H1 (cell line): ENCODE data around the gene ACE. TPM values are rescaled to one million over a fixed set of nuclear protein-coding genes. Genes with fewer than 3 reads are reported as not detected.

ENCODE experiments used
- CTCF ChIA-PET: fragments of 300-600 bp; sonication (Branson Sonifier 250); formaldehyde crosslinking; loops from one replicate; lab custom pipeline; 2021; ENCODE audit not compliant: partially characterized antibody; lab: Charles Lee
- POLR2A ChIA-PET: fragments of 300-600 bp; sonication (Branson Sonifier 250); formaldehyde crosslinking; loops from one replicate; lab custom pipeline; 2021; ENCODE audit warnings: inconsistent platforms; ENCODE audit not compliant: partially characterized antibody; lab: Charles Lee
- DNase-seq, 2 experiments: peaks; one replicate each; pipeline versions ENCODE4 v3.0.0 to v3.0.0-alpha.2; 2010 to 2022; ENCODE audit warnings: low spot score in 2 of 2, low read depth in 1 of 2, mixed read lengths in 1 of 2
- FAIRE-seq: peaks from 2 replicates; lab custom pipeline; 2011; peaks lifted over from hg19 to GRCh38; lab: Jason Lieb, UNC
- H2AFZ ChIP-seq: 2 replicates; pipeline ENCODE4 v1.8.1; 2012; ENCODE audit warnings: low read length, inconsistent platforms
- H2AK5ac ChIP-seq: 2 replicates; pipeline ENCODE4 v1.6.1; 2013; ENCODE audit warnings: low read depth, low read length
- H2BK120ac ChIP-seq: replicated peaks from 2 replicates; pipeline ENCODE3; 2013; ENCODE audit warnings: low read depth, low read length, inconsistent platforms
- H2BK12ac ChIP-seq: 2 replicates; pipeline ENCODE4 v1.6.1; 2013; ENCODE audit warnings: low read depth, low read length
- H2BK15ac ChIP-seq: 2 replicates; pipeline ENCODE4 v1.6.1; 2013; ENCODE audit warnings: low read length
- H2BK20ac ChIP-seq: 2 replicates; pipeline ENCODE4 v1.6.1; 2013; ENCODE audit warnings: low read length
- H2BK5ac ChIP-seq: 2 replicates; pipeline ENCODE4 v1.6.1; 2013; ENCODE audit warnings: low read depth, low read length
- H3K14ac ChIP-seq: 2 replicates; pipeline ENCODE4 v1.6.1; 2013; ENCODE audit warnings: inconsistent platforms; ENCODE audit not compliant: insufficient read length
- H3K18ac ChIP-seq: 2 replicates; pipeline ENCODE4 v1.6.1; 2013; ENCODE audit warnings: low read length; ENCODE audit errors: extremely low read depth
- H3K23ac ChIP-seq: 2 replicates; pipeline ENCODE4 v1.6.1; 2013; ENCODE audit warnings: inconsistent platforms; ENCODE audit not compliant: insufficient read length
- H3K23me2 ChIP-seq: 2 replicates; pipeline ENCODE4 v1.6.1; 2013; ENCODE audit warnings: low read depth, low read length
- H3K27ac ChIP-seq: 2 replicates; pipeline ENCODE4 v1.6.1; 2011; ENCODE audit warnings: low read depth, low read length, inconsistent platforms
- H3K27me3 ChIP-seq, 4 experiments: replicated peaks in 1 of 4; 1 replicate in 1 of 4; 2 replicates in 3 of 4; pipeline versions ENCODE4 v1.6.1 to v1.8.1; 2011 to 2013; ENCODE audit warnings: low read length in 3 of 4, mild to moderate bottlenecking in 3 of 4, inconsistent platforms in 2 of 4, mixed read lengths in 2 of 4, moderate library complexity in 1 of 4; ENCODE audit not compliant: control insufficient read depth in 3 of 4, insufficient read depth in 3 of 4; ENCODE audit errors: extremely low read depth in 1 of 4
- H3K36me3 ChIP-seq, 4 experiments: 2 replicates each; pipeline versions ENCODE4 v1.6.1 to v1.8.1; 2011 to 2013; ENCODE audit warnings: mild to moderate bottlenecking in 4 of 4, low read length in 3 of 4, moderate library complexity in 2 of 4, control low read depth in 1 of 4, inconsistent platforms in 1 of 4; ENCODE audit not compliant: insufficient read depth in 4 of 4, control insufficient read depth in 2 of 4
- H3K4ac ChIP-seq: replicated peaks from 2 replicates; pipeline ENCODE3; 2013; ENCODE audit warnings: low read length, low read depth, mixed read lengths, inconsistent platforms; ENCODE audit not compliant: insufficient read length
- H3K4me1 ChIP-seq, 4 experiments: replicated peaks in 1 of 4; 1 replicate in 1 of 4; 2 replicates in 3 of 4; pipeline versions ENCODE4 v1.6.1 to v1.8.1; 2011 to 2013; ENCODE audit warnings: low read length in 3 of 4, inconsistent platforms in 2 of 4, mixed read lengths in 1 of 4; ENCODE audit not compliant: insufficient read depth in 4 of 4, control insufficient read depth in 3 of 4
- H3K4me2 ChIP-seq, 2 experiments: 2 replicates each; pipeline versions ENCODE4 v1.6.1 to v1.8.1; 2011 to 2013; ENCODE audit warnings: low read depth in 2 of 2, low read length in 2 of 2, control low read depth in 1 of 2, inconsistent platforms in 1 of 2, mild to moderate bottlenecking in 1 of 2; ENCODE audit not compliant: insufficient read depth in 1 of 2
- H3K4me3 ChIP-seq, 4 experiments: fragments of 200-600, 300-600 bp in 1 of 4; sonication (generic), shearing (Covaris generic), sonication (Bioruptor Twin) in 1 of 4; 2 replicates each; pipeline versions ENCODE4 v1.5.1 to v1.8.1; 2011 to 2016; ENCODE audit warnings: low read length in 4 of 4, low read depth in 3 of 4, control low read depth in 2 of 4, inconsistent platforms in 2 of 4, mild to moderate bottlenecking in 2 of 4, mixed read lengths in 1 of 4, moderate library complexity in 1 of 4; ENCODE audit not compliant: insufficient read depth in 2 of 4; ENCODE audit errors: extremely low read depth in 1 of 4
- H3K56ac ChIP-seq: replicated peaks from 2 replicates; pipeline ENCODE3; 2013; ENCODE audit warnings: low read depth, mild to moderate bottlenecking, mixed read lengths, low read length, inconsistent platforms; ENCODE audit not compliant: insufficient read length
- H3K79me1 ChIP-seq: 2 replicates; pipeline ENCODE4 v1.6.1; 2013; ENCODE audit warnings: low read depth, low read length, control low read depth
- H3K79me2 ChIP-seq, 2 experiments: 2 replicates each; pipeline versions ENCODE4 v1.6.1 to v1.8.1; 2012 to 2013; ENCODE audit warnings: low read length in 2 of 2, mild to moderate bottlenecking in 2 of 2, inconsistent platforms in 1 of 2; ENCODE audit not compliant: insufficient read depth in 2 of 2, control insufficient read depth in 1 of 2
- H3K9ac ChIP-seq, 4 experiments: replicated peaks in 1 of 4; 1 replicate in 1 of 4; 2 replicates in 3 of 4; pipeline versions ENCODE4 v1.6.1 to v1.8.1; 2011 to 2013; ENCODE audit warnings: low read depth in 3 of 4, low read length in 3 of 4, control low read depth in 2 of 4, mild to moderate bottlenecking in 2 of 4, moderate library complexity in 2 of 4, inconsistent platforms in 1 of 4; ENCODE audit errors: extremely low read depth in 1 of 4
- H3K9me3 ChIP-seq, 2 experiments: 2 replicates each; pipeline versions ENCODE4 v1.6.1 to v1.8.1; 2012 to 2013; ENCODE audit warnings: mild to moderate bottlenecking in 2 of 2, moderate library complexity in 2 of 2, control low read depth in 1 of 2, inconsistent platforms in 1 of 2, low read depth in 1 of 2, low read length in 1 of 2, mixed read lengths in 1 of 2; ENCODE audit not compliant: insufficient read depth in 2 of 2
- H4K20me1 ChIP-seq, 2 experiments: replicated peaks in 1 of 2; 2 replicates each; pipeline versions ENCODE3 to v1.8.1; 2011 to 2013; ENCODE audit warnings: inconsistent platforms in 2 of 2, low read length in 2 of 2, mild to moderate bottlenecking in 1 of 2; ENCODE audit not compliant: insufficient read depth in 2 of 2, control insufficient read depth in 1 of 2
- H4K5ac ChIP-seq: 2 replicates; pipeline ENCODE4 v1.6.1; 2013; ENCODE audit warnings: low read length, low read depth, mixed read lengths, inconsistent platforms; ENCODE audit not compliant: insufficient read length
- H4K8ac ChIP-seq: 2 replicates; pipeline ENCODE4 v1.8.0; 2013; ENCODE audit warnings: mild to moderate bottlenecking, moderate library complexity, low read length, inconsistent platforms; ENCODE audit not compliant: insufficient read depth; ENCODE audit errors: extremely low read depth
- H4K91ac ChIP-seq: replicated peaks from 2 replicates; pipeline ENCODE3; 2013; ENCODE audit warnings: low read length, mixed read lengths, inconsistent platforms; ENCODE audit not compliant: insufficient read length
- ASH2L ChIP-seq: fragments of 200-600, 300-600 bp; sonication (generic); IDR thresholded peaks from one replicate; pipeline ENCODE4 v1.7.1; 2017; ENCODE audit warnings: low read length
- EGR1 ChIP-seq: IDR thresholded peaks from 2 replicates; pipeline ENCODE4 v1.6.1; 2011; ENCODE audit warnings: low read depth, low read length, borderline replicate concordance
- EZH2 ChIP-seq: fragments of 200-600 bp; sonication (generic); IDR thresholded peaks from 2 replicates; pipeline ENCODE4 v1.7.1; 2012; ENCODE audit warnings: low read depth, mild to moderate bottlenecking, moderate library complexity, low read length, inconsistent platforms; ENCODE audit not compliant: severe bottlenecking
- FOSL1 ChIP-seq: IDR thresholded peaks from 2 replicates; pipeline ENCODE4 v1.6.1; 2011; ENCODE audit warnings: mild to moderate bottlenecking, low read depth, low read length, moderate library complexity; ENCODE audit not compliant: insufficient read depth
- GTF2F1 ChIP-seq: IDR thresholded peaks from 2 replicates; pipeline ENCODE4 v1.6.1; 2012; ENCODE audit warnings: low read depth, low read length, improper control_type of control experiment, borderline replicate concordance
- KDM1A ChIP-seq: fragments of 200-600, 300-600 bp; sonication (generic); IDR thresholded peaks from 2 replicates; pipeline ENCODE4 v1.7.1; 2016; ENCODE audit warnings: mild to moderate bottlenecking, low read length, borderline replicate concordance
- NRF1 ChIP-seq: IDR thresholded peaks from 2 replicates; pipeline ENCODE4 v1.6.1; 2011; ENCODE audit warnings: mild to moderate bottlenecking, low read depth, low read length, improper control_type of control experiment
- RFX5 ChIP-seq: IDR thresholded peaks from 2 replicates; pipeline ENCODE4 v1.6.1; 2011; ENCODE audit warnings: low read depth, low read length, improper control_type of control experiment, borderline replicate concordance
- SP2 ChIP-seq: IDR thresholded peaks from 2 replicates; pipeline ENCODE4 v1.6.1; 2012; ENCODE audit warnings: mild to moderate bottlenecking, low read length, inconsistent platforms
- WGBS, 2 experiments: shearing (Covaris generic) in 1 of 2; methylation state at CpG; one replicate each; pipeline versions ENCODE4 v1.1.6 to v1.1.7; 2013 to 2015; ENCODE audit warnings: low lambda C conversion rate in 2 of 2, mixed read lengths in 2 of 2, inconsistent platforms in 1 of 2, low coverage in 1 of 2, missing lambda C conversion rate in 1 of 2; ENCODE audit not compliant: insufficient replicate concordance in 2 of 2, insufficient coverage in 1 of 2, insufficient read length in 1 of 2; ENCODE audit errors: extremely low coverage in 1 of 2, missing lambda C conversion rate in 1 of 2; 5-methylcytosine and 5-hydroxymethylcytosine counted together
- polyA plus RNA-seq, 7 experiments: library from polyadenylated mRNA; depleted of rRNA in 3 of 7; stranded (reverse) in 5 of 7; unstranded in 2 of 7; fragments of >200 nt in 5 of 7; fragments of 200-250 nt in 2 of 7; gene quantifications; 1 replicate in 5 of 7; 2 replicates in 1 of 7; 4 replicates in 1 of 7; pipeline versions ENCODE4 v1.2.1 to v1.2.3, GENCODE V29; 2011 to 2013; ENCODE audit warnings: missing spikeins in 2 of 7, mixed read lengths in 2 of 7
- total RNA-seq: library from RNA; stranded (reverse); fragmentation: NEBNext Ultra II Directional; extraction: Animal tissue kit (Norgen Biotek cat#: 25700); gene quantifications from 2 replicates; pipeline ENCODE4 v1.2.1, GENCODE V29; 2021
- TF ChIP-seq, protein P1 (sequence below): IDR thresholded peaks from 2 replicates; pipeline ENCODE4 v1.6.1; 2012; ENCODE audit warnings: inconsistent platforms

The ACE gene
- total and polyA plus RNA-seq, 2 of the 8 experiments (the other 6 are each of a cell fraction or from before 2014, with no cell fraction given): 2.5 to 5.5 TPM

DNA sequence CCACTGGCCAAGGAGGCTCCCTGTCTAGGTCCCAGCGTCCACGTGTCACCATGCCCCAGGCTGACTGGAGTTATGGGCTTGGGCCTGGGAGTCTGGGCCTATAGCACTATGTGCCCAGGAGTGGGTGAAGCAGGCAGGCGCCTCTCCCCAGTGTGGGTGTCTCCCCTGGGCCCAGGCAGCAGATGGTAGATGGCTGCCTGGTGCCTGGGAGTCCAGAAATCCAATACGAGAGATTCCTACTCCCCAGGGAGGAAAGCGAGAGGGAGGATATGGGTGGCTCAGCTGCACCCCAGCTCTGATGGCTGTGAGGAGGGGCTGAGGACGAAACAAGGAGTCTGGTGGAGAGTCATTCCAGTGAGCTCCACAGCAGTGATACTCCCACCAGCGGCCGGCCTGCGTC lies 51.3 kb downstream of the ACE start:
- no peak overlapping the region for H2AFZ ChIP-seq
- FAIRE-seq: no peak
- no peak overlapping the region for H4K8ac ChIP-seq
- H3K56ac ChIP-seq: no peak overlapping the region
- H2BK15ac ChIP-seq: no peak overlapping the region
- no peak overlapping the region for H3K27ac ChIP-seq
- POLR2A ChIA-PET: no interaction called here
- no peak overlapping the region for H2BK5ac ChIP-seq
- H2AK5ac ChIP-seq: no peak overlapping the region
- peaks cover 7% of the 10 kb centered on the region; the same call in 1 of the 2 replicates for H3K23me2 ChIP-seq
- H4K5ac ChIP-seq: no peak overlapping the region
- H3K9ac ChIP-seq: no peak overlapping the region
- H3K18ac ChIP-seq: no peak overlapping the region
- no peaks in the 10 kb centered on the region for H3K36me3 ChIP-seq
- TF ChIP-seq NRF1 (no peak), EGR1 (no peak), SP2 (no peak), GTF2F1 (no peak), KDM1A (no peak), ASH2L (no peak), FOSL1 (no peak), RFX5 (no peak), EZH2 (no peak)
- TF ChIP-seq, protein P1, sequence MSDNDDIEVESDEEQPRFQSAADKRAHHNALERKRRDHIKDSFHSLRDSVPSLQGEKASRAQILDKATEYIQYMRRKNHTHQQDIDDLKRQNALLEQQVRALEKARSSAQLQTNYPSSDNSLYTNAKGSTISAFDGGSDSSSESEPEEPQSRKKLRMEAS: no peak
- H3K4me3 ChIP-seq: no peak overlapping the region
- no peak overlapping the region for H4K91ac ChIP-seq
- H2BK12ac ChIP-seq: no peak overlapping the region
- peaks cover 0 to 10% (median 5%) of the 10 kb centered on the region in 4 experiments; a peak in 5 of 7 replicates for H3K27me3 ChIP-seq
- 90% methylated on average over 9 of the region's 9 CpGs; no CpG with 5 or more reads in 1 of the 2 experiments for WGBS, 2 experiments
- H3K4ac ChIP-seq: no peak overlapping the region
- H3K14ac ChIP-seq: no peak overlapping the region
- no peaks in the 10 kb centered on the region for H3K79me2 ChIP-seq
- H2BK120ac ChIP-seq: no peak overlapping the region
- H3K23ac ChIP-seq: no peak overlapping the region
- H3K9me3 ChIP-seq: no peaks in the 10 kb centered on the region
- H3K4me2 ChIP-seq: no peak overlapping the region
- no peak overlapping the region for H2BK20ac ChIP-seq
- no peaks in the 10 kb centered on the region for H4K20me1 ChIP-seq
- no peaks in the 10 kb centered on the region for H3K79me1 ChIP-seq
- CTCF ChIA-PET: interaction anchor here (1.1 kb wide), 1 partner anchor 84 kb away, joined by 4 read pairs; no protein-coding TSS in a partner anchor
- DNase-seq: no peak
- H3K4me1 ChIP-seq: peaks cover 0 to 2% (median under 1%) of the 10 kb centered on the region in 4 experiments; a peak in 4 of 7 replicates
